ENCODE data around the gene TJP1.
"Not testable (repeated sequence)": the region's sequence is repeated elsewhere in the genome, so short reads cannot be mapped to it uniquely, and the experiment has no call there.

TJP1 gene

GRCh38 chr15:29840054-29840453, 17.8 kb upstream of the TJP1 start:
- DNase-seq (ENCODE audit: low read depth in 2 of 3, low spot score in 1 of 3): no peak

- DNase-seq (ENCODE audit: low read depth in 2 of 3, low spot score in 1 of 3): no peak
Observed at GRCh38 chr15:29838352-29839010, 16.2 kb upstream of the TJP1 start.

- DNase-seq (ENCODE audit: low read depth in 2 of 3, low spot score in 1 of 3): no peak
Observed at GRCh38 chr15:29835301-29835700, 13.0 kb upstream of the TJP1 start.

- no peak for DNase-seq (ENCODE audit: low read depth in 2 of 3, low spot score in 1 of 3)
Observed at GRCh38 chr15:29832709-29833108, 10.4 kb upstream of the TJP1 start.

GRCh38 chr15:29826908-29827820, 4.9 kb upstream of the TJP1 start:
- no peak for DNase-seq (ENCODE audit: low read depth in 2 of 3, low spot score in 1 of 3)

- DNase-seq (ENCODE audit: low read depth in 2 of 3, low spot score in 1 of 3): no peak
Observed at GRCh38 chr15:29825227-29825626, 3.0 kb upstream of the TJP1 start.

- no peak for DNase-seq (ENCODE audit: low read depth in 2 of 3, low spot score in 1 of 3)
Observed at GRCh38 chr15:29822684-29823459, 604 bp upstream of the TJP1 start.

GRCh38 chr15:29821416-29822099, 710 bp downstream of the TJP1 start:
- peak in 2 of 3 donors; percentile 3 to 14 for DNase-seq (ENCODE audit: low read depth in 2 of 3, low spot score in 1 of 3)

GRCh38 chr15:29820394-29821154, 1.7 kb downstream of the TJP1 start:
- DNase-seq (ENCODE audit: low read depth in 2 of 3, low spot score in 1 of 3): no peak

- DNase-seq (ENCODE audit: low read depth in 2 of 3, low spot score in 1 of 3): no peak
Observed at GRCh38 chr15:29819979-29820378, 2.3 kb downstream of the TJP1 start.

- no peak for DNase-seq (ENCODE audit: low read depth in 2 of 3, low spot score in 1 of 3)
Observed at GRCh38 chr15:29818141-29818540, 4.1 kb downstream of the TJP1 start.

GRCh38 chr15:29817455-29817854, 4.8 kb downstream of the TJP1 start:
- not testable (repeated sequence) for DNase-seq (ENCODE audit: low read depth in 2 of 3, low spot score in 1 of 3)

- DNase-seq (ENCODE audit: low read depth in 2 of 3, low spot score in 1 of 3): no peak
Observed at GRCh38 chr15:29815000-29815710, 7.1 kb downstream of the TJP1 start.

GRCh38 chr15:29813009-29813408, 9.3 kb downstream of the TJP1 start:
- no peak for DNase-seq (ENCODE audit: low read depth in 2 of 3, low spot score in 1 of 3)

GRCh38 chr15:29812384-29812694, 9.9 kb downstream of the TJP1 start:
- no peak for DNase-seq (ENCODE audit: low read depth in 2 of 3, low spot score in 1 of 3)

GRCh38 chr15:29811691-29812383, 10.4 kb downstream of the TJP1 start:
- DNase-seq (ENCODE audit: low read depth in 2 of 3, low spot score in 1 of 3): no peak

- DNase-seq (ENCODE audit: low read depth in 2 of 3, low spot score in 1 of 3): no peak
Observed at GRCh38 chr15:29805708-29806104, 16.6 kb downstream of the TJP1 start.

GRCh38 chr15:29805043-29805707, 17.1 kb downstream of the TJP1 start:
- DNase-seq (ENCODE audit: low read depth in 2 of 3, low spot score in 1 of 3): no peak

- DNase-seq (ENCODE audit: low read depth in 2 of 3, low spot score in 1 of 3): no peak
Observed at GRCh38 chr15:29802411-29802810, 19.9 kb downstream of the TJP1 start.

Data from stimulated activated CD4-positive, alpha-beta T cell treated with anti-CD3 and anti-CD28 coated beads, Interleukin-12 subunit alpha, Interleukin-12 subunit beta, amount 100 ng/mL, for 48 hours (primary cell).